IMR-90 (cell line): Measurements from ENCODE around the gene FAM240A.

Experiments
- POLR2A ChIP-seq: IDR thresholded peaks from 2 replicates; pipeline ENCODE4 v1.6.1; 2012; ENCODE audit warnings: mild to moderate bottlenecking, low read depth, low read length
- RCOR1 ChIP-seq: IDR thresholded peaks from 2 replicates; pipeline ENCODE4 v1.6.1; 2012; ENCODE audit warnings: mild to moderate bottlenecking, low read length, improper control_type of control experiment; ENCODE audit not compliant: insufficient replicate concordance
- SMC3 ChIP-seq: fragments of 150-350 bp; IDR thresholded peaks from 2 replicates; pipeline ENCODE4 v1.6.1; 2016; ENCODE audit warnings: low read depth, mild to moderate bottlenecking, antibody characterized with exemption, low read length, moderate library complexity
- TF ChIP-seq, protein P1 (sequence below): conservative IDR thresholded peaks from 2 replicates; pipeline ENCODE4 v1.5.1; 2012; ENCODE audit warnings: mild to moderate bottlenecking, low read depth, low read length, improper control_type of control experiment
- TF ChIP-seq, protein P2 (sequence below): fragments of 150-350 bp; IDR thresholded peaks from 2 replicates; pipeline ENCODE4 v1.6.1; 2017; ENCODE audit warnings: mild to moderate bottlenecking, antibody characterized with exemption, low read length, low read depth

DNA sequence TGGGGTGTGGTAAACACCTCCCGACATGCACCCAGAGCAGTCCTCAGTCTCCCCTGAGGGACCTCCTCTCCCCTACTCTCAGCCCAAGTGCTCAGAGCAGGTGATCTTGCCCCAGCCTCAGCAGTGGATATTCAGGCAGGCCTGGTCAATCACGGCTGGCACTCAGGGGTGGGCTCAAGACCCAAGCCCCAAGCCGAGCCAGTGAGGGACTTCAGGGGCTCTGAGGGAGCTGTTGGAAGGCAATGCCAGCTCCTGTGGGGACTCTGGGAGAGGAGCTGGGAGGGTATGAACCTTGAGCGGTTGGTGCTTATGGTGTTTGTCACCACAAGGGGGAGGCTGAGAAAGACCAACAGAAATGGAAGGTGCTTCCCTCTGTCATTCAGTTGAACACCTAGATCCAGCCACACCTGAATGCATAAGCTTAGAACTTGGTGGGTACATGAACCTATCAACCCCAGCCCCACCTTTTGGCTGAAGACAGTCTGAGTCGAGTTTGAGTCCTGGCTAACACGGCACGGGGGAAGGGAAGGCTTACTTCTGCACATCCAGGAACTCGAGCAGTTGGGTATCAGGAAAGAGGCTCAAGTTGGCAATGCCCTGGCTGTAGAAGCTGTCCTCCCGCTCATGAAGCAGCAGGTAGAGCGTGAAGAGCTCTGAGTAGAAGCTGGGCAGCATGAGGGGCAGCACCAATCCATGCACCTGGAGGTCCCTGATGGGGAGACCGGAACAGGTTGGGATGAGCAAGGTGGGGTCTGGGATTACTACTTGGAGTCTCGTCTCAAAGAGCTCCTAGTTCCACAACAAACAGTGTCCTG lies 61.9 kb downstream of the FAM240A start:
- TF ChIP-seq, protein P1, sequence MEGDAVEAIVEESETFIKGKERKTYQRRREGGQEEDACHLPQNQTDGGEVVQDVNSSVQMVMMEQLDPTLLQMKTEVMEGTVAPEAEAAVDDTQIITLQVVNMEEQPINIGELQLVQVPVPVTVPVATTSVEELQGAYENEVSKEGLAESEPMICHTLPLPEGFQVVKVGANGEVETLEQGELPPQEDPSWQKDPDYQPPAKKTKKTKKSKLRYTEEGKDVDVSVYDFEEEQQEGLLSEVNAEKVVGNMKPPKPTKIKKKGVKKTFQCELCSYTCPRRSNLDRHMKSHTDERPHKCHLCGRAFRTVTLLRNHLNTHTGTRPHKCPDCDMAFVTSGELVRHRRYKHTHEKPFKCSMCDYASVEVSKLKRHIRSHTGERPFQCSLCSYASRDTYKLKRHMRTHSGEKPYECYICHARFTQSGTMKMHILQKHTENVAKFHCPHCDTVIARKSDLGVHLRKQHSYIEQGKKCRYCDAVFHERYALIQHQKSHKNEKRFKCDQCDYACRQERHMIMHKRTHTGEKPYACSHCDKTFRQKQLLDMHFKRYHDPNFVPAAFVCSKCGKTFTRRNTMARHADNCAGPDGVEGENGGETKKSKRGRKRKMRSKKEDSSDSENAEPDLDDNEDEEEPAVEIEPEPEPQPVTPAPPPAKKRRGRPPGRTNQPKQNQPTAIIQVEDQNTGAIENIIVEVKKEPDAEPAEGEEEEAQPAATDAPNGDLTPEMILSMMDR, result peak; percentile 13; the same call in 1 of the 2 replicates
- TF ChIP-seq RCOR1 (no peak), POLR2A (no peak), SMC3 (no peak)
- TF ChIP-seq, protein P2, sequence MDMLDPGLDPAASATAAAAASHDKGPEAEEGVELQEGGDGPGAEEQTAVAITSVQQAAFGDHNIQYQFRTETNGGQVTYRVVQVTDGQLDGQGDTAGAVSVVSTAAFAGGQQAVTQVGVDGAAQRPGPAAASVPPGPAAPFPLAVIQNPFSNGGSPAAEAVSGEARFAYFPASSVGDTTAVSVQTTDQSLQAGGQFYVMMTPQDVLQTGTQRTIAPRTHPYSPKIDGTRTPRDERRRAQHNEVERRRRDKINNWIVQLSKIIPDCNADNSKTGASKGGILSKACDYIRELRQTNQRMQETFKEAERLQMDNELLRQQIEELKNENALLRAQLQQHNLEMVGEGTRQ, result no peak
